ENCODE results near the gene NFKBIB. TPM values are rescaled to one million over a fixed set of nuclear protein-coding genes. Genes with fewer than 3 reads are reported as not detected.

NFKBIB gene
- total RNA-seq, 1 donor from 2014 or later, result 21.7 TPM

DNA sequence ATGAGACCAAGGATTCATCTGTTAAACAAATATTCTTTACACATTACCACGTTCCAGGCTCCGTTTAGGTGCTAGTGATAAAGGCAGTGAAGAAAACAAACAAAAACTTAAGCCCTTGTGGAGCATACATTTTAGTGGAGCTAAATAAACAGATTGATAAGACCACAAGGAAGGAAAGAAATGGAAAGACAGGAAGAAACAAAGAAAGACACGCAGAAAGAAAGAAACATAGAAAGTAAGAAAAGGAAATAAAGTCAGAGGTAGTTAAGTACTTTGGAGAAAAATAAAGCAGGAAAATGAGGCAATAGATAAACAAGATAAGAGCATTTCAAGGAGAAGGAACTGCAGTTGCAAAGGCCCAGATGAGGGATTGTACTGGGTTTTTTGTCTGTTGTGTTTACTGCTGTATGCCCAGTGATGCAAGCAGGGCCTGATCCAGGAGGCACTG, 998 bp downstream of the NFKBIB start:
- Histone ChIP-seq H3K36me3 (ENCODE audit: insufficient read depth, low read length) (no peaks in the 10 kb centered on the region), H3K9me3 (ENCODE audit: insufficient read depth, low read depth, low read length) (no peaks in the 10 kb centered on the region), H3K4me1 (ENCODE audit: insufficient read depth, low read length) (peaks cover 3% of the 10 kb centered on the region), H3K79me2 (ENCODE audit: insufficient read depth, low read length) (peaks cover 36% of the 10 kb centered on the region), H3K27ac (ENCODE audit: low read depth, low read length) (peak overlapping the region; percentile 92), H4K20me1 (ENCODE audit: insufficient read depth, low read length) (peaks cover 14% of the 10 kb centered on the region), H3K4me2 (ENCODE audit: low read length) (peak overlapping the region; percentile 89), H3K9ac (ENCODE audit: low read length) (peak overlapping the region; percentile 91), H3K27me3 (ENCODE audit: insufficient read depth, low read length) (no peaks in the 10 kb centered on the region), H3K4me3 (ENCODE audit: insufficient read depth, low read depth, low read length) (peak overlapping the region; percentile 86), H2AFZ (ENCODE audit: low read depth, low read length) (no peak overlapping the region)
- FAIRE-seq, result no peak
- Mint-ChIP-seq H3K36me3 (ENCODE audit: low read depth, unreplicated experiment) (peaks cover 11% of the 10 kb centered on the region), H3K4me1 (ENCODE audit: low read depth, unreplicated experiment) (peaks cover 4% of the 10 kb centered on the region), H3K9me3 (ENCODE audit: unreplicated experiment) (peaks cover 1% of the 10 kb centered on the region), H3K27ac (ENCODE audit: unreplicated experiment) (peak overlapping the region; percentile 60), H3K27me3 (ENCODE audit: low read depth, unreplicated experiment) (no peaks in the 10 kb centered on the region), H3K4me3 (ENCODE audit: unreplicated experiment) (peak overlapping the region; percentile 90)
- DNase-seq (ENCODE audit: low read depth), result no peak
- no peak for TF ChIP-seq EZH2 (IDR thresholded peaks at IDR 0.05; ENCODE audit: insufficient read depth, low read length)
- TF ChIP-seq, protein P1, sequence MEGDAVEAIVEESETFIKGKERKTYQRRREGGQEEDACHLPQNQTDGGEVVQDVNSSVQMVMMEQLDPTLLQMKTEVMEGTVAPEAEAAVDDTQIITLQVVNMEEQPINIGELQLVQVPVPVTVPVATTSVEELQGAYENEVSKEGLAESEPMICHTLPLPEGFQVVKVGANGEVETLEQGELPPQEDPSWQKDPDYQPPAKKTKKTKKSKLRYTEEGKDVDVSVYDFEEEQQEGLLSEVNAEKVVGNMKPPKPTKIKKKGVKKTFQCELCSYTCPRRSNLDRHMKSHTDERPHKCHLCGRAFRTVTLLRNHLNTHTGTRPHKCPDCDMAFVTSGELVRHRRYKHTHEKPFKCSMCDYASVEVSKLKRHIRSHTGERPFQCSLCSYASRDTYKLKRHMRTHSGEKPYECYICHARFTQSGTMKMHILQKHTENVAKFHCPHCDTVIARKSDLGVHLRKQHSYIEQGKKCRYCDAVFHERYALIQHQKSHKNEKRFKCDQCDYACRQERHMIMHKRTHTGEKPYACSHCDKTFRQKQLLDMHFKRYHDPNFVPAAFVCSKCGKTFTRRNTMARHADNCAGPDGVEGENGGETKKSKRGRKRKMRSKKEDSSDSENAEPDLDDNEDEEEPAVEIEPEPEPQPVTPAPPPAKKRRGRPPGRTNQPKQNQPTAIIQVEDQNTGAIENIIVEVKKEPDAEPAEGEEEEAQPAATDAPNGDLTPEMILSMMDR (IDR thresholded peaks at IDR 0.05; ENCODE audit: insufficient read depth, low read depth, low read length), result no peak

- no peak overlapping the region for H3K9ac ChIP-seq (ENCODE audit: low read length)
- H3K27ac ChIP-seq (ENCODE audit: low read depth, low read length), result no peak overlapping the region
- H3K4me1 ChIP-seq (ENCODE audit: insufficient read depth, low read length), result peaks cover 3% of the 10 kb centered on the region
- FAIRE-seq, result no peak
- H3K4me1 Mint-ChIP-seq (ENCODE audit: low read depth, unreplicated experiment), result peaks cover 4% of the 10 kb centered on the region
- H3K4me3 Mint-ChIP-seq (ENCODE audit: unreplicated experiment), result no peak overlapping the region
- no peak overlapping the region for H2AFZ ChIP-seq (ENCODE audit: low read depth, low read length)
- no peaks in the 10 kb centered on the region for H3K9me3 ChIP-seq (ENCODE audit: insufficient read depth, low read depth, low read length)
- no peaks in the 10 kb centered on the region for H3K27me3 Mint-ChIP-seq (ENCODE audit: low read depth, unreplicated experiment)
- no peak for TF ChIP-seq EZH2 (IDR thresholded peaks at IDR 0.05; ENCODE audit: insufficient read depth, low read length)
- TF ChIP-seq, protein P1 (IDR thresholded peaks at IDR 0.05; ENCODE audit: insufficient read depth, low read depth, low read length), result no peak
- H3K36me3 Mint-ChIP-seq (ENCODE audit: low read depth, unreplicated experiment), result peaks cover 12% of the 10 kb centered on the region
- peaks cover 14% of the 10 kb centered on the region for H4K20me1 ChIP-seq (ENCODE audit: insufficient read depth, low read length)
- no peak overlapping the region for H3K4me3 ChIP-seq (ENCODE audit: insufficient read depth, low read depth, low read length)
- no peak overlapping the region for H3K27ac Mint-ChIP-seq (ENCODE audit: unreplicated experiment)
- peaks cover 36% of the 10 kb centered on the region for H3K79me2 ChIP-seq (ENCODE audit: insufficient read depth, low read length)
- no peak overlapping the region for H3K4me2 ChIP-seq (ENCODE audit: low read length)
- H3K9me3 Mint-ChIP-seq (ENCODE audit: unreplicated experiment), result peaks cover 1% of the 10 kb centered on the region
- H3K36me3 ChIP-seq (ENCODE audit: insufficient read depth, low read length), result no peaks in the 10 kb centered on the region
- no peak for DNase-seq (ENCODE audit: low read depth)
- H3K27me3 ChIP-seq (ENCODE audit: insufficient read depth, low read length), result no peaks in the 10 kb centered on the region
These were observed 1.9 kb downstream of the NFKBIB start for GRCh38 chr19:38901683-38902082.
